ENCODE data around the gene RBMS3. TPM values are rescaled to one million over a fixed set of nuclear protein-coding genes. Genes with fewer than 3 reads are reported as not detected.

RBMS3 gene
- total RNA-seq, 1 experiment from 2014 or later = 1.3 TPM

- BruUV-seq (replicated peaks) = no TSS peak
- intact Hi-C loops (cut with micrococcal nuclease; ENCODE audit: unreplicated experiment) = no loop called here
- CTCF ChIA-PET = interaction anchor here (0.6 kb wide), 1 partner anchor 125 kb away, joined by 3 read pairs; no protein-coding TSS in a partner anchor
- DNase-seq = no peak
- Mint-ChIP-seq H3K4me1 (ENCODE audit: low read depth, unreplicated experiment) (peaks cover 12% of the 10 kb centered on the region), H3K27ac (ENCODE audit: unreplicated experiment) (no peak overlapping the region), H3K9me3 (ENCODE audit: low read depth, unreplicated experiment) (no peaks in the 10 kb centered on the region), H3K36me3 (ENCODE audit: insufficient read depth, unreplicated experiment) (no peaks in the 10 kb centered on the region), H3K4me3 (ENCODE audit: low read depth, unreplicated experiment) (no peak overlapping the region), H3K27me3 (ENCODE audit: unreplicated experiment) (no peaks in the 10 kb centered on the region)
- no peak for TF ChIP-seq CTCF (IDR thresholded peaks at IDR 0.05; ENCODE audit: unreplicated experiment)
These were observed 10.6 kb downstream of the RBMS3 start for GRCh38 chr3:29291260-29291981.

- Mint-ChIP-seq H3K4me3 (ENCODE audit: low read depth, unreplicated experiment) (no peak overlapping the region), H3K36me3 (ENCODE audit: insufficient read depth, unreplicated experiment) (no peaks in the 10 kb centered on the region), H3K27me3 (ENCODE audit: unreplicated experiment) (no peaks in the 10 kb centered on the region), H3K27ac (ENCODE audit: unreplicated experiment) (no peak overlapping the region), H3K9me3 (ENCODE audit: low read depth, unreplicated experiment) (no peaks in the 10 kb centered on the region), H3K4me1 (ENCODE audit: low read depth, unreplicated experiment) (peaks cover 12% of the 10 kb centered on the region)
- BruUV-seq (replicated peaks) = no TSS peak
- TF ChIP-seq CTCF (IDR thresholded peaks at IDR 0.05; ENCODE audit: unreplicated experiment) = no peak
- DNase-seq = no peak
- CTCF ChIA-PET = interaction anchor here (0.6 kb wide), 1 partner anchor 125 kb away, joined by 3 read pairs; no protein-coding TSS in a partner anchor
- intact Hi-C loops (cut with micrococcal nuclease; ENCODE audit: unreplicated experiment) = no loop called here
These were observed 11.1 kb downstream of the RBMS3 start for GRCh38 chr3:29291982-29292363.

- TF ChIP-seq CTCF (IDR thresholded peaks at IDR 0.05; ENCODE audit: unreplicated experiment) = no peak
- Mint-ChIP-seq H3K27me3 (ENCODE audit: unreplicated experiment) (no peaks in the 10 kb centered on the region), H3K9me3 (ENCODE audit: low read depth, unreplicated experiment) (no peaks in the 10 kb centered on the region), H3K4me1 (ENCODE audit: low read depth, unreplicated experiment) (peaks cover 12% of the 10 kb centered on the region), H3K36me3 (ENCODE audit: insufficient read depth, unreplicated experiment) (no peaks in the 10 kb centered on the region), H3K27ac (ENCODE audit: unreplicated experiment) (no peak overlapping the region), H3K4me3 (ENCODE audit: low read depth, unreplicated experiment) (no peak overlapping the region)
- BruUV-seq (replicated peaks) = no TSS peak
- CTCF ChIA-PET = interaction anchor here (0.6 kb wide), 1 partner anchor 26 kb away, joined by 3 read pairs; no protein-coding TSS in a partner anchor
- DNase-seq = no peak
- intact Hi-C loops (cut with micrococcal nuclease; ENCODE audit: unreplicated experiment) = no loop called here
These were observed 12.6 kb downstream of the RBMS3 start for GRCh38 chr3:29293421-29293820.

- CTCF ChIA-PET = no interaction called here
- Mint-ChIP-seq H3K9me3 (ENCODE audit: low read depth, unreplicated experiment) (peaks cover 3% of the 10 kb centered on the region), H3K36me3 (ENCODE audit: insufficient read depth, unreplicated experiment) (no peaks in the 10 kb centered on the region), H3K27me3 (ENCODE audit: unreplicated experiment) (no peaks in the 10 kb centered on the region), H3K27ac (ENCODE audit: unreplicated experiment) (no peak overlapping the region), H3K4me3 (ENCODE audit: low read depth, unreplicated experiment) (no peak overlapping the region), H3K4me1 (ENCODE audit: low read depth, unreplicated experiment) (no peaks in the 10 kb centered on the region)
- intact Hi-C loops (cut with micrococcal nuclease; ENCODE audit: unreplicated experiment) = no loop called here
- no peak for DNase-seq
- TF ChIP-seq CTCF (IDR thresholded peaks at IDR 0.05; ENCODE audit: unreplicated experiment) = no peak
- BruUV-seq (replicated peaks) = no TSS peak
These were observed 17.1 kb downstream of the RBMS3 start for GRCh38 chr3:29297998-29298397.
